ENCODE results near the gene FOXJ3.

FOXJ3 gene

DNA sequence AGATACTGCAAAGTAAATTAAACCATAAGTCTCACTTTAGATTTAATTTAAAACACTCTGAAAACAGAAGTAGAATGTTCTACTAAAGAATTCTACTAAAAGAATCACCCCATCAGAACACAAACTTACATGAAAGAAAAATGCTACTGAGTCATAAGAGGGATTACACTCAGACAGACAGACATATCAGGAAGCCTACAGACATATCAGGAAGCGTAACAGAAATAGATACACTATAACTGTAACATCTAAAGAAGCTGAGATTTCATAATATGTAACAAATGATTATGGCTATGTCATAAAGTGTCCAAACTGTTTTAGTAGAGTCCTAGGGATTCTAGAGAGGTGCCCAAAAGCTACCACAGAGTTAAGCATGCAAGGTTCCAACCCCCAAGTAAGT, 23.9 kb downstream of the FOXJ3 start:
- FAIRE-seq, result no peak
- DNase-seq (ENCODE audit: insufficient read length, low spot score), result no peak
- TF ChIP-seq POLR2A (IDR thresholded peaks at IDR 0.05; ENCODE audit: low read depth, low read length), result no peak

DNA sequence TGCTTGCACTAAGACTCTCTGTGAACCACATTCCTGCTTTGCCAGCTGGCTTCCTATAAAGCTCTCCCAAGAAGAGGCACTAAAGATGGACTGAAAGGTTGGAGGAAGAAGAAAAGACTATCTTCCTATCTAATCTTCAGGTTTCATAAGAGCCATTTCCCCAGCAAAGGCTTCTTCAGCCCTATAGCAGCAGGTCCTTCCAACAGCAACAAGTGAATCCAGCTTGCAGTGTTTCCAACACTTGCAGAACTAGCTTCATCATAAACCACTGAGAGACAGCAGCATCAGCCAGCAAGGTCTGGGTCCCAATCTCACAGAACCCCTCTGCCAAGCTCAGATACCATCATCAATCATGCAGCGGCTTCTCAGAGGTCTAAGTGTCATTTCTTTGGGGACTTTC, 28.1 kb downstream of the FOXJ3 start:
- DNase-seq (ENCODE audit: insufficient read length, low spot score) (no peak), FAIRE-seq (no peak)
- TF ChIP-seq POLR2A (IDR thresholded peaks at IDR 0.05; ENCODE audit: low read depth, low read length), result no peak

DNA sequence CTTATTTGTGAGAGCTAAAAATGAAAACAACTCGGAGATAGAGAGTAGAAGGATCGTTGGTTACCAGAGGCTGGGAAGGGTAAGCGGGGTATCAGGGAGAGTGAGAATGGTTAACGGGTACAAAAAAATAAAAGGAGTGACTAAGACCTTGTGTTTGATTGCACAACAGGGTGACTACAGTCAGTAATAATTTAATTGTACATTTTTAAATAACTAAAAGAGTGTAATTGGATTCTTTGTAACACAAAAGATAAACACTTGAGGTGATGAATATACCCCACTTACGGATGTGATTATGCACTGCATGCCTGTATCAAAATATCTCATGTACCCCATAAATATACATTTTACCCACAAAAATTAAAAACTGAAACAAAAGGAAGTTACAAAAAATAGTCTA, 29.4 kb downstream of the FOXJ3 start:
- no peak for TF ChIP-seq POLR2A (IDR thresholded peaks at IDR 0.05; ENCODE audit: low read depth, low read length)
- FAIRE-seq, result no peak
- no peak for DNase-seq (ENCODE audit: insufficient read length, low spot score)

DNA sequence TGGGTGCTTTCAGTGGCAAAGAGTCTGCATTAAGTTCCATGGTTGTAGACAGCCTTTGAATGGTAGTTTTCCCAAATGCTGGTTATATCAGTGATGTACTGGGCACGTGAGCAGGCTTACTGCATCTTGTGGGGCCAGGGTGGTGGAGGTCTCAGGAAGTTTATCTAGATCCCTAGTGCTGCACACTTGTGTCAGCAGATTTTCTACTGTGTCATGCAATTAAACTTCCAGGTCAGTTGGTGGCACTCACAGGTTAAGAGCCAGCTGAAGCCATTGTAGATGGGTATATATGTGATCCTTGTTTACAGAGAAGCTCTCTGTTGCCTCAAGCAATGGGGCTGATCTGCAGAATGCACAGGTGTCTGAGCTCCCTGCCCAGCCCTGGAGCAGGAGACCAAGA, 33.0 kb downstream of the FOXJ3 start:
- DNase-seq (ENCODE audit: insufficient read length, low spot score), result no peak
- no peak for FAIRE-seq
- no peak for TF ChIP-seq POLR2A (IDR thresholded peaks at IDR 0.05; ENCODE audit: low read depth, low read length)

DNA sequence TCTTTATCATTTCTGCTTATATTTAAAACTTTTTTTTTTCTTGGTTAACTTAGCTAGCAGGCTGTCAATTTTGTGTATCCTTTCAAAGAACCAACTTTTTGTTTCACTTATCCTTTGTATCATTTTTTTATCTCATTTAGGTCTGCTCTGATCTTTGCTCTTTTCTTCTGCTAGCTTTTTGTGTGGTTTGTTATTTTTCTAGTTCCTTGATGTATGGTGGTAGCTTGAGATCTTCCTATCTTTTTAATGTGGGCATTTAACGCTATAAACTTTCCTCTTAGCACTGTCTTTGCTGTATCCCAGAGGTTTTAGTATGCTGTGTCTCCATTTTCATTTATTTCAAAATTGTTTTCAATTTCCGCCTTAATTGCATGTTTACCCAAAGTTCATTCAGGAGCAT, 36.5 kb downstream of the FOXJ3 start:
- FAIRE-seq (no peak), DNase-seq (ENCODE audit: insufficient read length, low spot score) (no peak)
- TF ChIP-seq POLR2A (IDR thresholded peaks at IDR 0.05; ENCODE audit: low read depth, low read length), result no peak

DNA sequence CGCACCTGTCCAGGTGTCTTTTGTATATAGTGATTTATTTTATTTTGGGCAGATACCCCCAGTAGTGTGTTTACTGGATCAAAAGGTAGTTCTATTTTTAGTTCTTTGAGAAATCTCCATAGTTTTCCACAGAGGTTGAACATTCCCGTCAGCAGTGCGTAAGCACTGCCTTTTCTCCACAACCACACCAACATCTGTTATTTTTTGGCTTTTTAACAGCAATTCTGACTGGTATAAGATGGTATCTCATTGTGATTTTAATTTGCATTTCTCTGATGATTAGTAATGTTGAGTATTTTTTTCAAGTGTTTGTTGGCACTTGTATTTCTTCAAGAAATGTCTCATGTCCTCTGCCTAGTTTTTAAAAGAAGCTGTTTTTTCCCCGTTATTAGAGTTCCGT, 39.2 kb downstream of the FOXJ3 start:
- DNase-seq (ENCODE audit: insufficient read length, low spot score), result no peak
- TF ChIP-seq POLR2A (IDR thresholded peaks at IDR 0.05; ENCODE audit: low read depth, low read length), result no peak
- FAIRE-seq, result no peak

DNA sequence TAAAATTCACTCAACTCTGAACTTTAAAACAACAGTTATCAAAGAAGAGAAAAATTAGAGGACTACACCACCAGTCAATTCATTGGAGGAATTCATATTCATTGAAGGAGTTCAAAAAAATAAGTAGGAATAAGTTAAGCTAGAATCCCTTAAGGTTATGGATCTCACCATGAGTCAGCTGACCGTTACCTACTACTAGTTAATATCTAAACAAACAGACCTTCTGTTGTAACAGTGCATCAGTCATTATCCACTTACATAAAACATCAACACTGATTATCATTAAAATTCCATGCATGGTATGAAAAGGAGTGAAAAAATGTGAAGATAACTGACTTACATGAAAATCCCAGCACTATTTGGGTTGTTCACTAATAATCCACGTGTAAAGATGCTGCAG, 44.9 kb downstream of the FOXJ3 start:
- FAIRE-seq, result peak; percentile 84

DNA sequence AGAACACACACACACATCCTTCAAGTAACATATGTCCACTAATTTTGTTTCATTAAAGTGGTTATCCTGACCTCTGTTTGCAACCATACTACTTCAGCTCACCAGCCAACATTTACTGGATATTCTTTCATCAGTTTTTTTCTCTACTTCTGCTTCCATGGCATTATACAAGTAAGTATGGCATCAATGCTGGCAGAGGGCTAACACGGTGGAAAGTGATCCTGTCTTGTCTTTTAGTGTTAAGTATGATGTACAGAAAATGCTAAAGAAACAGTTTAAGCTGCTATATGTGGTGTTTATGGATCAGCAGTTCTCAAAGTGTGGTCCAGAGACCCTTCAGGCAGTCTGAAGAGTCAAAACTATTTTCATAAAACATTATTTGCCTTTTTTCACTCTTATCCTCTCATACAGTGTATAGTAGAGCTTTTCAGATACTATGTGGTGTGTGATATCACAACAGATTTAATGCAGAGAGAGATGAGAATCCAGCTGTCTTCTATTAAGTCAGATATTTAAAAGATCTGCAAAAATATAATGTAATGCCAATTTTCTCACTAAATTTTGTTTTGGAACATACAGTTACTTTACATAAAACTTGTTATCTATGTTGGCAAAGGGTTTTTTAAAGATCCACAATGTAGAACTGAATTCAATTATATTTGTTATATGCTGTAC, 46.6 kb downstream of the FOXJ3 start:
- TF ChIP-seq POLR2A (IDR thresholded peaks at IDR 0.05; ENCODE audit: low read depth, low read length), result no peak
- FAIRE-seq (peak; percentile 75), DNase-seq (ENCODE audit: insufficient read length, low spot score) (no peak)

More for the DNA sequence above, 44.9 kb downstream of the FOXJ3 start:
- DNase-seq (ENCODE audit: insufficient read length, low spot score), result no peak
- no peak for TF ChIP-seq POLR2A (IDR thresholded peaks at IDR 0.05; ENCODE audit: low read depth, low read length)

DNA sequence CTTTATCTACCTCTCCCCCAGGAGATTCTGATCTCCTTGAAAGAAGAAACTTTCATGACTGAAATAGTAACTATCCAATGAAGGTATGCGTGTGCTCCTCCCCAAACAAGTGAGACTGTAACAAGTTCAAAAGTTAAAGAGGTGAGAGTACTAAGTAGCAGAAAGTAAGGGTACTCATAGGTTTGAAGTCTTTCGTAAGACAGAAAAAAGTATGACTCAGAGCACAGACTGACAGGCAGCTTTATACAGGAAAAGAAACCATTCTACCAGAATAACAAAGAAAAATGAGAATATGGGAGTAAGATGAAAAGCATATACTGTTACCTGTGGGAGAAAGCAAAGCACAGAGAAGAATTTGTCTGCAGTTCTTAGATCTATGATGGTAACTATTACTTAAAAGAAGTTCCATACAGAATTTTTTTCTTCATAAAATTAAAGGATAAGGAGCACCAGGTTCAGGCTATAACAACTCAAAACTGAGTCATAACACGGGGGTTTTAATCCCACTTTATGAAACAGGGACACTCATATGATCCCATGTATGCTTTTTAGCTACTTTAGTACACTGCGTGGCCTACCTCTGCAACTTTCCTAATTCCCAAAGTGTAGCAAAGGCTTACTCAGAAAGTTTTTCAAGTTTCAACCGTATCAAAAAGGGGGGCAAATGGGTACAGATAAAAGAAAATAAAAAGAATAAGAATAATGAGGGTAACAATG, 52.0 kb downstream of the FOXJ3 start:
- FAIRE-seq, result peak; percentile 93
- DNase-seq (ENCODE audit: insufficient read length, low spot score), result no peak
- no peak for TF ChIP-seq POLR2A (IDR thresholded peaks at IDR 0.05; ENCODE audit: low read depth, low read length)

DNA sequence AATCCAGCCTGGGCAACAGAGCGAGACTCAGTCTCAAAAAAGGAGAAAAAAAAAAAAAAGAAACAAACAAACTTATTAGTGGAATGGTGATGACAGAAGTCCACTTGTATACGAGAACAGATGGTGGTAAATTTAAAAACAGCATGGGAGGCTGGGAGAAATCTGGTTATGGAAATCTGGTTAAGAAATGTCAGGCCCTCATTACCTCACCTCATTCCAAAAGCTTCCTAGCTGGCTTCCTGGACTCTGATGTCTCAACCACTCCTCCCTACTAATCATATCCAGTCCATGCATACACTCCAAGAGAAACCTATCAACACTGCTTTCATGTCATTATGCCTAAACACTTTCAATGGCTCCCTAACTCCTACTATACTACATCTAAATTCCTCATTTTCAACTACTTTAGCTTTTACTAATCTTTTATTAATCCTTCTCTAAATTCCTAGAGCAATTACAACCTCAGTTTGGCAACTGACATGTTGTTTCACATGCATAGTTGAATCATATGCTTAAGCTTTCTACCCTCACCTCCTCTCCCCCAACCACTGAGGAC, 52.9 kb downstream of the FOXJ3 start:
- TF ChIP-seq POLR2A (IDR thresholded peaks at IDR 0.05; ENCODE audit: low read depth, low read length), result no peak
- FAIRE-seq (peak; percentile 15), DNase-seq (ENCODE audit: insufficient read length, low spot score) (no peak)

DNA sequence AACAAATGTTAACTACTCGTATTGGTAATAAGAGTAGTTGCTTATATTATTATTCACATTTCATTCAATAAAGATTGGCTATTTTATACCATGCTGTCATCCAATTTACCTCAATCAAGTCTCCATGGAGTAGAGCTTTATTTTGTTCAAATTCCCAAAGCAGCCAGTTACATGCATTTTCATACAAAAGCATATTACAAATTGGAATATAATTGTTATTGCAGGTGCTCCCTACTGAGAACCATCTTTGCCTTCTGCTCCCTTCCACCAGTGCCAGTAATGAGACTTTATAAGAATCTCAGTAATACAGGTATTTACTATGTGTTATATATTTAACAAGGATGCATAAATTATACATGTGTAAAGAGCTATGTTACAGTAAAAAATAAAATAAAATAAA, 54.2 kb downstream of the FOXJ3 start:
- peak; percentile 66 for FAIRE-seq
- TF ChIP-seq POLR2A (IDR thresholded peaks at IDR 0.05; ENCODE audit: low read depth, low read length), result no peak
- DNase-seq (ENCODE audit: insufficient read length, low spot score), result no peak

DNA sequence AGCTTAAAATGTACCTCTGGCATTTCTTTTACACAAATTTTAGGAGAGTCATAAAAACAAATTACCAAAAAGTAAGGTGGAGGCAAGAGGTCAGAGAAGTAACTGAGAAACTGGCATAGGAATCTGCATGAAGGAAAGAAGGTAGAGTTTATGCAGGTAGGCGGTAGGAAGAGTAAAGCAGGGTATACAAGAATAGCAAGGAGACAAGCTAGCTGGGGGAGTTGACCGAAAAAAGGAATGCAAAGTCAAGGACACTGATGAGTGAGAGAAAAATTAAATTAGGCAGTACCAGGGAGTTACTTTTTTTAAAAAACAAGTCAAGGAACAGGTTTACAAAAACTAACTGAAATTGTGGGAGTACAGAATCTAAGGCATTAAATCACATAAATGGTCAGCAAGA, 56.0 kb downstream of the FOXJ3 start:
- no peak for TF ChIP-seq POLR2A (IDR thresholded peaks at IDR 0.05; ENCODE audit: low read depth, low read length)
- DNase-seq (ENCODE audit: insufficient read length, low spot score), result no peak
- peak; percentile 86 for FAIRE-seq

DNA sequence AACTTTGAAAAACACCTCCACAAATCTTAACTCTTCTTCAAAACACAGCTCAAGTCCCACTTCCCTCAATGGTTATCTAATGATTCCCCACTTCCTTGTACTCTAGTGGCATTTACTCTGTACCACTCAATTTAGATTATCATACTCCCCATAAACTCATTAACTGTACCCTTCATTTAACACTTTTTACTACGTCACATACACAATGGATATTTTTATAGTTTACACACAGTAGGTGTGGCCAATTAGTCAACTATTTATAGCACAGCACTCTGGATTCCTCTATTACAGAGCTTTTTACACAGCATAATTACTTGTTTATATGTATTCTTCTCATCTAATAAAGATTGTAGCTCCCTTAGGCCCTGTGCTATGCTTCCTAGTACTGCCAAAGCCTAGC, 62.1 kb downstream of the FOXJ3 start:
- DNase-seq (ENCODE audit: insufficient read length, low spot score) (no peak), FAIRE-seq (peak; percentile 30)
- no peak for TF ChIP-seq POLR2A (IDR thresholded peaks at IDR 0.05; ENCODE audit: low read depth, low read length)

DNA sequence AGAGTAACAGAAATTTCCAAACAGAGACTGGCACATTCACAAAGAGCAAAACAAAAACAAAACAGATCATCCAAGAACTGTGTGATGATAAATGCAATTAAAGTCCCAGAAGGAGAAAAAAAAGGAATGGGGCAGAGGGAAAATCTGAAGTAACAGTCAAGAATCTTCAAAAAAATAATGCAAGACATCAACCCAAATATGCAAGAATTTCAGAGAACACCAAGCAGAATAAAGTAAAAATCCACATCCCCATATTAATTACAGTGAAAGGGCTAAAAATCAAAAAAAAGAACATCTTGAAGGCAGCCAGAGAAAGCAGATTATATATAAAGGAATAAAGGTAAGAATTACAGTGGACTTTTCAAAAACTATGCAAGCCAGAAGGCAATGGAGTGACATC, 67.1 kb downstream of the FOXJ3 start:
- FAIRE-seq, result no peak

More for the DNA sequence above, 67.1 kb downstream of the FOXJ3 start:
- DNase-seq (ENCODE audit: insufficient read length, low spot score), result no peak
- TF ChIP-seq POLR2A (IDR thresholded peaks at IDR 0.05; ENCODE audit: low read depth, low read length), result no peak
